ENCODE measurements around the gene INTS14. TPM values are rescaled to one million over a fixed set of nuclear protein-coding genes. Genes with fewer than 3 reads are reported as not detected.

INTS14 gene
- total RNA-seq, 1 experiment from 2014 or later = 41.2 TPM

DNA sequence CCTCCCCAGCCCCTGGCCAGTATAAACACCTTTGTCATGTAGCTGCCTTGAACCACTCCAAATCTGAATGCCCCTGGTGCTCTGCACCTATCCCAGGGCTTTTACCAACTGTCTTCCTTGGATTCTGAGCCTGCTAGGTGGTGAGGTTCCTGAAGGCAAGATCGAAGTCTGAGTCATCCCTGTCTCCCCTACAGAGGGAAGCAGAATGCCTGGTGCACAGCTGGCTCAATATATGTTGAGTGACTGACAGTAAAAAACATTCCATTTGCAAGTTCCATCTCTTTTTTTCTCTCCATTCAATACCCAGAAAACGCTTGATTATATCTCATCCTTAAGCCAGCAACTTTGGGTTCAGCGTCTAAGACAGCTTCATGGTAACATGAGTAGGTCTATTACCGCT, 35.6 kb upstream of the INTS14 start:
- in situ Hi-C loops (cut with HindIII; ENCODE audit: low pct_unique_long_range_greater_than_20kb, low sequenced_read_pairs) = no loop called here
- TF ChIP-seq SIN3A (IDR thresholded peaks at IDR 0.05; ENCODE audit: borderline replicate concordance, insufficient read depth, low read depth, low read length) = no peak
- TF ChIP-seq TCF7L2 (IDR thresholded peaks at IDR 0.05; ENCODE audit: low read depth, low read length) = no peak
- TF ChIP-seq CTCF (IDR thresholded peaks at IDR 0.05) = no peak
- TF ChIP-seq, protein P1, sequence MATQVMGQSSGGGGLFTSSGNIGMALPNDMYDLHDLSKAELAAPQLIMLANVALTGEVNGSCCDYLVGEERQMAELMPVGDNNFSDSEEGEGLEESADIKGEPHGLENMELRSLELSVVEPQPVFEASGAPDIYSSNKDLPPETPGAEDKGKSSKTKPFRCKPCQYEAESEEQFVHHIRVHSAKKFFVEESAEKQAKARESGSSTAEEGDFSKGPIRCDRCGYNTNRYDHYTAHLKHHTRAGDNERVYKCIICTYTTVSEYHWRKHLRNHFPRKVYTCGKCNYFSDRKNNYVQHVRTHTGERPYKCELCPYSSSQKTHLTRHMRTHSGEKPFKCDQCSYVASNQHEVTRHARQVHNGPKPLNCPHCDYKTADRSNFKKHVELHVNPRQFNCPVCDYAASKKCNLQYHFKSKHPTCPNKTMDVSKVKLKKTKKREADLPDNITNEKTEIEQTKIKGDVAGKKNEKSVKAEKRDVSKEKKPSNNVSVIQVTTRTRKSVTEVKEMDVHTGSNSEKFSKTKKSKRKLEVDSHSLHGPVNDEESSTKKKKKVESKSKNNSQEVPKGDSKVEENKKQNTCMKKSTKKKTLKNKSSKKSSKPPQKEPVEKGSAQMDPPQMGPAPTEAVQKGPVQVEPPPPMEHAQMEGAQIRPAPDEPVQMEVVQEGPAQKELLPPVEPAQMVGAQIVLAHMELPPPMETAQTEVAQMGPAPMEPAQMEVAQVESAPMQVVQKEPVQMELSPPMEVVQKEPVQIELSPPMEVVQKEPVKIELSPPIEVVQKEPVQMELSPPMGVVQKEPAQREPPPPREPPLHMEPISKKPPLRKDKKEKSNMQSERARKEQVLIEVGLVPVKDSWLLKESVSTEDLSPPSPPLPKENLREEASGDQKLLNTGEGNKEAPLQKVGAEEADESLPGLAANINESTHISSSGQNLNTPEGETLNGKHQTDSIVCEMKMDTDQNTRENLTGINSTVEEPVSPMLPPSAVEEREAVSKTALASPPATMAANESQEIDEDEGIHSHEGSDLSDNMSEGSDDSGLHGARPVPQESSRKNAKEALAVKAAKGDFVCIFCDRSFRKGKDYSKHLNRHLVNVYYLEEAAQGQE (IDR thresholded peaks at IDR 0.05; ENCODE audit: insufficient read depth in 1 of 2, low read depth in 2 of 2, low read length in 1 of 2) = no peak
- Histone ChIP-seq H3K9me3 (ENCODE audit: control insufficient read depth, insufficient read depth, low read depth, low read length) (no peaks in the 10 kb centered on the region), H3K4me3 (ENCODE audit: low read depth in 2 of 2, low read length in 2 of 2) (no peak overlapping the region), H3K27me3 (ENCODE audit: control insufficient read depth, insufficient read depth, low read length) (no peaks in the 10 kb centered on the region), H3K4me1 (ENCODE audit: control insufficient read depth, insufficient read depth, low read length) (no peaks in the 10 kb centered on the region), H3K36me3 (ENCODE audit: control insufficient read depth, insufficient read depth, low read length) (no peaks in the 10 kb centered on the region), H3K27ac (ENCODE audit: low read length) (no peak overlapping the region)
- POLR2A ChIA-PET = no interaction called here
- ATAC-seq = no peak
- intact Hi-C loops (cut with micrococcal nuclease; ENCODE audit: unreplicated experiment) = no loop called here
- no TSS peak for BruUV-seq (replicated peaks)
- DNase-seq (ENCODE audit: low read depth, low spot score) = no peak
- CTCF ChIA-PET = no interaction called here

DNA sequence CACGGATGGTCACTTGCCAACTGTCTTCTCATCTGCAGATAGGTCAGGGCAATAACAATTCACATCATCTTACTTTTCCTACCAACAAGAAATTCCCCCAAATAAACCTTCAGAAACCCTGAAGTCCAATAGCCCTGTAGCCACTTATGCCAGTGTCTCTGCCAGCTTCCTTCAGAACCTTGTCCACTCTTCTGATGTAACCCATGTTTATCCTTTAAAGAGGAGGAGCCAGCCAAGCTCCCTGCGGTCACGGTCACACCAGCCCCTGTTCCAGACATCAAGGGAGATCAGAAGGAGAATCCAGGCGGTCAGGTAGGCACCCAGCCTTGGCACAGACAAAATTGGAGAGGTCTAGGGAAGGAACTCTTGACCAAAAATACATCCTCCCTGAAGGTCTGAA, 34.5 kb upstream of the INTS14 start:
- POLR2A ChIA-PET = no interaction called here
- in situ Hi-C loops (cut with HindIII; ENCODE audit: low pct_unique_long_range_greater_than_20kb, low sequenced_read_pairs) = no loop called here
- no peak overlapping the region for H3K27ac ChIP-seq (ENCODE audit: low read length)
- BruUV-seq (replicated peaks) = no TSS peak
- ATAC-seq (no peak), DNase-seq (ENCODE audit: low read depth, low spot score) (no peak)
- intact Hi-C loops (cut with micrococcal nuclease; ENCODE audit: unreplicated experiment) = no loop called here
- no peaks in the 10 kb centered on the region for H3K36me3 ChIP-seq (ENCODE audit: control insufficient read depth, insufficient read depth, low read length)
- CTCF ChIA-PET = no interaction called here
- H3K4me3 ChIP-seq (ENCODE audit: low read depth in 2 of 2, low read length in 2 of 2) = no peak overlapping the region
- H3K4me1 ChIP-seq (ENCODE audit: control insufficient read depth, insufficient read depth, low read length) = no peaks in the 10 kb centered on the region
- TF ChIP-seq CTCF (IDR thresholded peaks at IDR 0.05) = no peak
- TF ChIP-seq, protein P1 (IDR thresholded peaks at IDR 0.05; ENCODE audit: insufficient read depth in 1 of 2, low read depth in 2 of 2, low read length in 1 of 2) = no peak
- H3K9me3 ChIP-seq (ENCODE audit: control insufficient read depth, insufficient read depth, low read depth, low read length) = no peaks in the 10 kb centered on the region
- H3K27me3 ChIP-seq (ENCODE audit: control insufficient read depth, insufficient read depth, low read length) = no peaks in the 10 kb centered on the region

Data from Panc1 (cell line).